Measurements from ENCODE around the gene RRN3.
"Not testable (repeated sequence)": the region's sequence is repeated elsewhere in the genome, so short reads cannot be mapped to it uniquely, and the experiment has no call there.

The RRN3 gene

DNA sequence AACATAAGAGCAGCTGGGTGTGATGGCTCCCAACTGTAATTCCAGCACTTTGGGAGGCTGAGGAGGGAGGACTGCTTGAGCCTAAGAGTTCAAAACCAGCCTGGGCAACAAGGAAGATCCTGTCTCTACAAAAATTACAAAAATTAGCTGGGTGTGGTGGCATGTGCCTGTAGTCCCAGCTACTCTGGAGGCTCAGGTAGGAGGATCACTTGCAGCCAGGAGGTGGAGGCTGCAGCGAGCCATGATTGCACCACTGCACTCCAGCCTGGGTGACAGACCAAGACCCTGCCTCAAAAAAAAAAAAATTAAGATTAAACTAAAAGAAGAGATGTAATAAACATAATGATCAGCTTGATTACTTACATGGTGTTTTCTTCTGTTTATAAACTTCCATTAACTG, 43.6 kb downstream of the RRN3 start:
- not testable (repeated sequence) for H3K79me2 ChIP-seq (ENCODE audit: control insufficient read depth, insufficient read depth, low read length, poor library complexity); H3K14ac ChIP-seq (ENCODE audit: low read length); H3K27me3 ChIP-seq (ENCODE audit: insufficient read depth, low read length); H2AFZ ChIP-seq (ENCODE audit: insufficient read depth, low read length, poor library complexity); H3K4me2 ChIP-seq (ENCODE audit: low read length); H3K79me1 ChIP-seq (ENCODE audit: low read length); H4K12ac ChIP-seq (ENCODE audit: low read depth, low read length); H2BK120ac ChIP-seq (ENCODE audit: insufficient read depth, low read length, poor library complexity); H2BK5ac ChIP-seq (ENCODE audit: low read depth, low read length, poor library complexity); H3K27ac ChIP-seq (ENCODE audit: low read depth, low read length); H2AK5ac ChIP-seq (ENCODE audit: low read length); H3K4me3 ChIP-seq (ENCODE audit: low read depth, low read length); H4K8ac ChIP-seq (ENCODE audit: low read depth, low read length); H3K9ac ChIP-seq (ENCODE audit: low read length); H3K18ac ChIP-seq (ENCODE audit: low read length); H3K9me3 ChIP-seq (ENCODE audit: insufficient read depth, low read depth, low read length); H3K4me1 ChIP-seq (ENCODE audit: control insufficient read depth in 1 of 2, insufficient read depth in 2 of 2, low read length in 2 of 2); H4K91ac ChIP-seq (ENCODE audit: low read depth, low read length); H3K23ac ChIP-seq (ENCODE audit: low read length); H2BK12ac ChIP-seq (ENCODE audit: low read length); H3K4ac ChIP-seq (ENCODE audit: low read depth, low read length)
- DNase-seq, result peak in 1 of 2 donors; percentile 19
- H3K36me3 ChIP-seq (ENCODE audit: control insufficient read depth in 1 of 2, insufficient read depth in 2 of 2, low read length in 2 of 2), result peaks cover 16 to 19% of the 10 kb centered on the region in 2 experiments
- no CpG with 5 or more reads among the region's 1 CpG for WGBS (ENCODE audit: extremely low coverage, insufficient coverage, insufficient read length)

DNA sequence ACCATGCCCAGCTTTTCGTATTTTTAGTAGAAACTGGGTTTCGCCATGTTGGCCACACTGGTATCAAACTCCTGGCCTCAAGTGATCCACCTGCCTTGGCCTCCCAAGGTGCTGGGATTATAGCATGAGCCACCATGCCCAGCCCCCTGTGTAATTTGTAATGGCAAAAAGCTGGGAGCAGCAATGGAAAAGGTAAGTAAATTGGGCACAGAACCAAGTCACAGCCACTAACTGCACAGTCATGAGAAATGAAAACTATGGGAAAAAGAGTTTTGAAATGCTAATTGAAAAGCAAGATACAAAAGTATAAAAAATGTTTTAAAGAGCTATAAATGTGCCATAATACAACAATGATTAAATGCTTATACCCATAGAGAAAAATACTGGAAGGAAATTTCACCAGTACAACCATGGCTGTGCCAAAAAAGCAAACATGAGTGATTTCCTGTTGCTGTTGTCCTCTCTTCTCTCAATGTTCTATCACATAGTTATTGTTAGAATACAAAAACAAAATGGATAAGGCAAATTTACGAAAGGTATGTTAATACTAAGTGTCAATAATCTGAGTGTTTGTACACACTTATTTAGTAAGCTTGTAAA, 44.4 kb downstream of the RRN3 start:
- Histone ChIP-seq H3K4me1 (ENCODE audit: control insufficient read depth in 1 of 2, insufficient read depth in 2 of 2, low read length in 2 of 2) (peaks cover 0 to 5% of the 10 kb centered on the region in 2 experiments), H4K91ac (ENCODE audit: low read depth, low read length) (no peak overlapping the region), H3K14ac (ENCODE audit: low read length) (no peak overlapping the region), H2AFZ (ENCODE audit: insufficient read depth, low read length, poor library complexity) (no peak overlapping the region), H3K79me1 (ENCODE audit: low read length) (no peaks in the 10 kb centered on the region), H3K9me3 (ENCODE audit: insufficient read depth, low read depth, low read length) (no peaks in the 10 kb centered on the region), H2BK120ac (ENCODE audit: insufficient read depth, low read length, poor library complexity) (no peak overlapping the region), H2BK5ac (ENCODE audit: low read depth, low read length, poor library complexity) (no peak overlapping the region), H3K36me3 (ENCODE audit: control insufficient read depth in 1 of 2, insufficient read depth in 2 of 2, low read length in 2 of 2) (peaks cover 17 to 19% of the 10 kb centered on the region in 2 experiments), H3K9ac (ENCODE audit: low read length) (no peak overlapping the region), H3K27ac (ENCODE audit: low read depth, low read length) (no peak overlapping the region), H3K79me2 (ENCODE audit: control insufficient read depth, insufficient read depth, low read length, poor library complexity) (no peaks in the 10 kb centered on the region), H2AK5ac (ENCODE audit: low read length) (no peak overlapping the region), H3K4me2 (ENCODE audit: low read length) (no peak overlapping the region), H4K12ac (ENCODE audit: low read depth, low read length) (no peak overlapping the region), H4K8ac (ENCODE audit: low read depth, low read length) (no peak overlapping the region), H3K18ac (ENCODE audit: low read length) (no peak overlapping the region), H3K4me3 (ENCODE audit: low read depth, low read length) (no peak overlapping the region), H3K27me3 (ENCODE audit: insufficient read depth, low read length) (no peaks in the 10 kb centered on the region), H3K23ac (ENCODE audit: low read length) (no peak overlapping the region), H3K4ac (ENCODE audit: low read depth, low read length) (no peak overlapping the region), H2BK12ac (ENCODE audit: low read length) (no peak overlapping the region)
- no CpG with 5 or more reads among the region's 3 CpGs for WGBS (ENCODE audit: extremely low coverage, insufficient coverage, insufficient read length)
- no peak for DNase-seq

DNA sequence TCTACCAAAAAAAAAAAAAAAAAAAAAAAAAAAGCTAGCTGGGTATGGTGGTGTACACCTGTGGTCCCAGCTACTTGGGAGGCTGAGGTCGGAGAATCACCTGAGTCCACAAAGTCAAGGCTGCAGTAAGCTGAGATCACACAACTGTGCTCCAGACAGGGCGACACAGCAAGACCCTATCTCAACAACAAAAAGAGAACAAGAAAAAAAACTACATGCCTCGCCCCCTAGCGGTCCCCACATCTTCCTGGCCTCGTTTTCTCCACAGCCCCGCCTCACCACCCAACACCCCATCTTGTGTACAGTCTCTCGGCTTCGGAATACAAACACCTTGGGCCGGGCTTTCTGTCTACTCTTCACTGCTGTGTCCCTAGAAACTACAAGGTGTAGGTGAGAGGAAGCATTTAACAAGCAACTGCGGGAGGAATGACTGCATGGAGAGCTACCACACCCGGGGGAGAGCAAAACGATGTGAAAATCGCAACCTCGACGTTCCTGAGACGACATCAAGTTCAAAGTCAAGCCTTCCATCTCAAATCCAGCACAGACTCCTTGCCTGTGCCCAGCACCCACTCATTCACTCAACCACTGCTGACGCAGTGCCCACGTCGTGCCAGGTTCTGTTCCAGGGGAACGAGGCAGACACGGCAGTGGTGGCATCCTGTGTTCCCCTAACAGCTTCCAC, 47.2 kb downstream of the RRN3 start:
- Histone ChIP-seq H3K23ac (ENCODE audit: low read length) (no peak overlapping the region), H2BK12ac (ENCODE audit: low read length) (no peak overlapping the region), H4K91ac (ENCODE audit: low read depth, low read length) (no peak overlapping the region), H3K14ac (ENCODE audit: low read length) (no peak overlapping the region), H3K4me2 (ENCODE audit: low read length) (no peak overlapping the region), H3K9ac (ENCODE audit: low read length) (no peak overlapping the region), H3K4ac (ENCODE audit: low read depth, low read length) (no peak overlapping the region), H2AFZ (ENCODE audit: insufficient read depth, low read length, poor library complexity) (no peak overlapping the region), H3K27ac (ENCODE audit: low read depth, low read length) (no peak overlapping the region), H4K8ac (ENCODE audit: low read depth, low read length) (no peak overlapping the region), H4K12ac (ENCODE audit: low read depth, low read length) (no peak overlapping the region), H2AK5ac (ENCODE audit: low read length) (no peak overlapping the region), H3K18ac (ENCODE audit: low read length) (no peak overlapping the region), H3K9me3 (ENCODE audit: insufficient read depth, low read depth, low read length) (no peaks in the 10 kb centered on the region), H3K79me2 (ENCODE audit: control insufficient read depth, insufficient read depth, low read length, poor library complexity) (no peaks in the 10 kb centered on the region), H2BK5ac (ENCODE audit: low read depth, low read length, poor library complexity) (no peak overlapping the region), H3K36me3 (ENCODE audit: control insufficient read depth in 1 of 2, insufficient read depth in 2 of 2, low read length in 2 of 2) (peaks cover 29 to 31% of the 10 kb centered on the region in 2 experiments), H3K79me1 (ENCODE audit: low read length) (no peaks in the 10 kb centered on the region), H3K4me1 (ENCODE audit: control insufficient read depth in 1 of 2, insufficient read depth in 2 of 2, low read length in 2 of 2) (no peaks in the 10 kb centered on the region), H3K4me3 (ENCODE audit: low read depth, low read length) (no peak overlapping the region), H3K27me3 (ENCODE audit: insufficient read depth, low read length) (no peaks in the 10 kb centered on the region), H2BK120ac (ENCODE audit: insufficient read depth, low read length, poor library complexity) (no peak overlapping the region)
- WGBS (ENCODE audit: extremely low coverage, insufficient coverage, insufficient read length), result no CpG with 5 or more reads among the region's 21 CpGs
- DNase-seq, result no peak

DNA sequence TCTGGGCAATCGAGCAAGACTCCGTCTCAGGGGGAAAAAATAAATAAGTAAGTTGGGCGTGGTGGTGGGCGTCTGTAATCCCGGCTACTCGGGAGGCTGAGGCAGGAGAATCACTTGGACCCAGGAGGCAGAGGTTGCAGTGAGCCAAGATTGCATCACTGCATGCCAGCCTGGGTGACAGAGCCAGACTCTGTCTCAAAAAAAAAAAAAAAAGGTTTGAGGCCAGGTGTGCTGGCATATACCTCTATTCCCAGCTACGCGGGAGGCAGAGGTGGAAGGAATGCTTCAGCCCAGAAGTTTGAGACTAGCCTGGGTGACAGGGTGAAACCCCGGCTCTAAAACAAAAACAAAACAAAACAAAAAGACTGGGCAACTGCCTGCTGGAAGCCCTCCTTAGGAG, 48.8 kb downstream of the RRN3 start:
- WGBS (ENCODE audit: extremely low coverage, insufficient coverage, insufficient read length), result no CpG with 5 or more reads among the region's 9 CpGs
- DNase-seq, result peak; percentile 48 to 63

More for the DNA sequence above, 48.8 kb downstream of the RRN3 start:
- H3K4me1 ChIP-seq (ENCODE audit: control insufficient read depth in 1 of 2, insufficient read depth in 2 of 2, low read length in 2 of 2); H4K8ac ChIP-seq (ENCODE audit: low read depth, low read length); H2BK5ac ChIP-seq (ENCODE audit: low read depth, low read length, poor library complexity); H3K79me1 ChIP-seq (ENCODE audit: low read length); H3K4ac ChIP-seq (ENCODE audit: low read depth, low read length); H2AFZ ChIP-seq (ENCODE audit: insufficient read depth, low read length, poor library complexity); H3K27ac ChIP-seq (ENCODE audit: low read depth, low read length); H2BK120ac ChIP-seq (ENCODE audit: insufficient read depth, low read length, poor library complexity); H3K27me3 ChIP-seq (ENCODE audit: insufficient read depth, low read length); H4K12ac ChIP-seq (ENCODE audit: low read depth, low read length); H3K4me2 ChIP-seq (ENCODE audit: low read length); H3K79me2 ChIP-seq (ENCODE audit: control insufficient read depth, insufficient read depth, low read length, poor library complexity); H3K9ac ChIP-seq (ENCODE audit: low read length); H3K4me3 ChIP-seq (ENCODE audit: low read depth, low read length); H3K9me3 ChIP-seq (ENCODE audit: insufficient read depth, low read depth, low read length); H2BK12ac ChIP-seq (ENCODE audit: low read length); H3K18ac ChIP-seq (ENCODE audit: low read length); H4K91ac ChIP-seq (ENCODE audit: low read depth, low read length); H3K14ac ChIP-seq (ENCODE audit: low read length); H2AK5ac ChIP-seq (ENCODE audit: low read length); H3K23ac ChIP-seq (ENCODE audit: low read length): not testable (repeated sequence)
- H3K36me3 ChIP-seq (ENCODE audit: control insufficient read depth in 1 of 2, insufficient read depth in 2 of 2, low read length in 2 of 2), result peaks cover 41 to 43% of the 10 kb centered on the region in 2 experiments

Measured in trophoblast cell (in vitro differentiated cells and primary cell).